Thoracic aorta (tissue), 2 donors: ENCODE measurements around the gene PEX16. TPM values are rescaled to one million over a fixed set of nuclear protein-coding genes. Genes with fewer than 3 reads are reported as not detected.

Experiments used
- ATAC-seq: fragments of 150-250 bp; one replicate; pipeline ENCODE4 v1.8.0; 2017; ENCODE audit warnings: low read depth; ENCODE audit not compliant: insufficient number of reproducible peaks, low FRiP score
- DNase-seq: peaks from one replicate; pipeline ENCODE4 v3.0.0-alpha.2; 2020; ENCODE audit warnings: low spot score
- H3K27ac ChIP-seq, 2 donors: fragments of 200-600 bp; sonication (generic); 1 replicate in 1 of 2; 2 replicates in 1 of 2; pipeline ENCODE4 v1.5.1; 2016; ENCODE audit warnings: mild to moderate bottlenecking in 2 of 2, moderate library complexity in 2 of 2
- H3K27me3 ChIP-seq: fragments of 200-600 bp; sonication (generic); replicated peaks from 2 replicates; pipeline ENCODE4 v1.6.0; 2016; ENCODE audit warnings: mild to moderate bottlenecking; ENCODE audit not compliant: insufficient read depth
- H3K36me3 ChIP-seq: fragments of 200-600 bp; sonication (generic); one replicate; pipeline ENCODE4 v1.5.1; 2016
- H3K4me1 ChIP-seq, 2 donors: fragments of 200-600 bp; sonication (generic); 1 replicate in 1 of 2; 2 replicates in 1 of 2; pipeline versions ENCODE4 v1.5.1 to v1.6.0; 2016; ENCODE audit warnings: low read depth in 2 of 2, mild to moderate bottlenecking in 1 of 2; ENCODE audit not compliant: control insufficient read depth in 1 of 2
- H3K4me3 ChIP-seq: fragments of 200-600 bp; sonication (generic); 2 replicates; pipeline ENCODE4 v1.5.1; 2016; ENCODE audit warnings: mild to moderate bottlenecking
- H3K9me3 ChIP-seq: fragments of 200-600 bp; sonication (generic); 2 replicates; pipeline ENCODE4 v1.5.1; 2016
- CTCF ChIP-seq: fragments of 200-600 bp; sonication (generic); IDR thresholded peaks from one replicate; pipeline ENCODE4 v1.5.1; 2019; ENCODE audit warnings: antibody characterized with exemption
- total RNA-seq, 2 donors: library from RNA; depleted of rRNA; stranded (reverse); fragments of >200 nt; gene quantifications; one replicate each; pipeline versions ENCODE4 v1.1.0 to v1.2.3, GENCODE V29; 2016

The PEX16 gene
- total RNA-seq, 2 donors from 2014 or later: 12.1 to 19.8 TPM

GRCh38 chr11:45894555-45895247 is 23.0 kb downstream of the PEX16 start:
- no peak overlapping the region for H3K4me3 ChIP-seq
- H3K27me3 ChIP-seq: no peaks in the 10 kb centered on the region
- no peak overlapping the region for H3K27ac ChIP-seq
- no peaks in the 10 kb centered on the region for H3K9me3 ChIP-seq
- DNase-seq (no peak), ATAC-seq (no peak)
- H3K4me1 ChIP-seq: peaks cover 6 to 9% of the 10 kb centered on the region in 2 donors
- no peaks in the 10 kb centered on the region for H3K36me3 ChIP-seq
- TF ChIP-seq CTCF: no peak

GRCh38 chr11:45892856-45893255 is 24.8 kb downstream of the PEX16 start:
- Histone ChIP-seq H3K27ac (no peak overlapping the region), H3K27me3 (no peaks in the 10 kb centered on the region), H3K9me3 (no peaks in the 10 kb centered on the region), H3K4me3 (no peak overlapping the region), H3K4me1 (no peaks in the 10 kb centered on the region), H3K36me3 (no peaks in the 10 kb centered on the region)
- ATAC-seq (no peak), DNase-seq (no peak)
- TF ChIP-seq CTCF: no peak

- TF ChIP-seq CTCF: no peak
- no peak for ATAC-seq
- peaks cover under 1 to 1% of the 10 kb centered on the region in 2 donors for H3K4me1 ChIP-seq
- H3K27me3 ChIP-seq: no peaks in the 10 kb centered on the region
- no peak overlapping the region for H3K27ac ChIP-seq
- no peaks in the 10 kb centered on the region for H3K9me3 ChIP-seq
- no peaks in the 10 kb centered on the region for H3K36me3 ChIP-seq
- DNase-seq: no peak
- no peak overlapping the region for H3K4me3 ChIP-seq
Observed at GRCh38 chr11:45890886-45891550, 26.7 kb downstream of the PEX16 start.

- Histone ChIP-seq H3K27me3 (no peaks in the 10 kb centered on the region), H3K4me3 (no peak overlapping the region), H3K36me3 (no peaks in the 10 kb centered on the region), H3K27ac (no peak overlapping the region), H3K4me1 (peaks cover 6% of the 10 kb centered on the region in 2 donors), H3K9me3 (no peaks in the 10 kb centered on the region)
- no peak for TF ChIP-seq CTCF
- DNase-seq (no peak), ATAC-seq (no peak)
Observed at GRCh38 chr11:45889966-45890365, 27.7 kb downstream of the PEX16 start.

- Histone ChIP-seq H3K4me1 (peaks cover 6% of the 10 kb centered on the region in 2 donors), H3K36me3 (no peaks in the 10 kb centered on the region), H3K4me3 (no peak overlapping the region), H3K27me3 (no peaks in the 10 kb centered on the region), H3K9me3 (no peaks in the 10 kb centered on the region), H3K27ac (no peak overlapping the region)
- ATAC-seq: no peak
- DNase-seq: no peak
- no peak for TF ChIP-seq CTCF
Observed at GRCh38 chr11:45889555-45889954, 28.1 kb downstream of the PEX16 start.
